NCI-H2196 (cell line): ENCODE measurements around the gene MTHFD1L.
A peak's percentile ranks its signal among the peaks of the same experiment; 100 is the strongest.

Experiments used
- DNase-seq: peaks from one replicate; lab custom pipeline; 2025; ENCODE audit not compliant: unreplicated experiment; lab: John Stamatoyannopoulos, UW

MTHFD1L gene

DNA sequence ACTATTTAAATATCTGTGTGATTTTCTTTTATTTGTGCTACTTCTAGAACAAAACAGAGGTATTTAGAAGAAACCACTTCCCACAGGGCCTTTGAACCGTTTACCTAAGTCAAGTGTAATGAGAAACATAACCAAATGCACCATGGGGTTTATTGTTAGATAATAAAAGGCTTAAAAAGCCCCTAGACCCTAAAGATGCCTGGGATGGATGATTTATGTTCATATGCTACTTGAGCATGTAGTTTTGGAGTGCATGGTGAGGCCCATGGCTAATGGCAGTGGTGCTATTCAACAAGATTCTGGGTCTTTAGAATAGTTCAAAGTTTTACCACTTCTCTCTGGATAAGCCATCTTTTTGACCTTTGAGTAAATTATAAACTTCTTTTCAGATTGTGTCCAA lies 65.9 kb downstream of the MTHFD1L start:
- DNase-seq: no peak

DNA sequence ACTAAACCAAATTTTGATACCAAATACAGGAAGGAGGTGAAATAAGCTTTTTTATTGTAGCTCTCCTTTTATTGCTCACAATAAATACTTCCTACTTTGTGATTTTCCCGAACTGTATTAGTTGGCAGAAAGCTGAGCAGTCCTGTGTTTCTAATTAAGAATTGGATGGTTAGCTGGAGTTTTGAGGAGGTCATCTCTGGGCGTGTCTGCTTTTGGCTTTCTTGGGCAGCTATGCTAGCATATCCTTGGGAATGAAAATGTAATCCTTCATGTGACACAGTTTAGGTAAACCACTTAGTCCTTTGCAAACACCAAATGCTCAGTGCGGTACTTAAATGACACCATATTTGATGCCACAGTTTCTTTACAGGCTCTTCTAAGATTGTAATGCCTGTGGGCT lies 67.5 kb downstream of the MTHFD1L start:
- DNase-seq: no peak

- no peak for DNase-seq
Observed at GRCh38 chr6:150934380-150934779, 68.9 kb downstream of the MTHFD1L start.

GRCh38 chr6:150936021-150936555 lies 70.6 kb downstream of the MTHFD1L start:
- no peak for DNase-seq

GRCh38 chr6:150937132-150937906 lies 71.8 kb downstream of the MTHFD1L start:
- no peak for DNase-seq

DNA sequence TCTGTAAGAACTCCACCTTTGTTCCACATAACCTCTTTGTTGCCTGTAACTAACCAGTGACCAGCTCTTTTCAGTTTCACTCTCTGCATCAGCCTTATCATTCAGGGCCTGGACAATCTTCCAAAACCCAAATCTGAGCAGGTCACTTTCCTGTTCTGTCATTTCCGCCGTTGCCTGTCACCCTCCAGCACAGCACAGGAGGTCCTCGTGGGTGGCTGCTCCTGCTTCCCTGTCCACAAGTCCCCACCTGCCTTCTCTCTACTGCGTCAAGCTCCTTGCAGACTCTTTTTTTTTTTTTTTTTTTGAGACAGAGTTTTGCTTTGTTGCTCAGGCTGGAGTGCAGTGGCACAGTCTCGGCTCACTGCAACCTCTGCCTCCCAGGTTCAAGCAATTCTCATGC lies 73.9 kb downstream of the MTHFD1L start:
- no peak for DNase-seq

- DNase-seq: no peak
Observed at GRCh38 chr6:150940941-150941340, 75.4 kb downstream of the MTHFD1L start.

GRCh38 chr6:150949526-150949925 lies 84.0 kb downstream of the MTHFD1L start:
- DNase-seq: no peak

DNA sequence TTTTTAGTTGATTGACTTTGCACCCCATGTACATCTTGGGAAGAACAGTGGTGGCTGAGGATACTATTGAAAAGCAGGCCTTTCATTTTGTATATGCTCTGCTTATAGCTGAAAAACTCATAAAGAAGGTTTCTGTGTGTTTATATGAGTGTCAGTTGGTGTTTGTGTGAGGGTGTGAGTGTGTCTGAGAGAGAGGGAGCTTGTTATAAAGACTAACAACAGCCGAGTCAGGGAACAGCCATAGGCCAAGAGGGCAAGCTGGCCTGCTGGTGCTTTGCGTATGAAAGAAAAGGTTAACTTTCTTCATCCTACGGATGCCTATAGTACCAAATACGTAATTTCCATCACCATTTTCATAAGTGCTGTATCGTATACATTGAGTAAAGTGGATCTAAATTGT lies 88.3 kb downstream of the MTHFD1L start:
- DNase-seq: no peak

- no peak for DNase-seq
Observed at GRCh38 chr6:150959166-150959565, 93.7 kb downstream of the MTHFD1L start.

- no peak for DNase-seq
Observed at GRCh38 chr6:150962436-150962835, 96.9 kb downstream of the MTHFD1L start.

- DNase-seq: no peak
Observed at GRCh38 chr6:150964765-150965164, 99.3 kb downstream of the MTHFD1L start.

- peak; percentile 17 for DNase-seq
Observed at GRCh38 chr6:150966786-150967185, 101.3 kb downstream of the MTHFD1L start.

- no peak for DNase-seq
Observed at GRCh38 chr6:150967381-150967780, 101.9 kb downstream of the MTHFD1L start.

- DNase-seq: no peak
Observed at GRCh38 chr6:150967910-150968309, 102.4 kb downstream of the MTHFD1L start.

- no peak for DNase-seq
Observed at GRCh38 chr6:150969901-150970300, 104.4 kb downstream of the MTHFD1L start.

- DNase-seq: no peak
Observed at GRCh38 chr6:150971219-150971618, 105.7 kb downstream of the MTHFD1L start.

DNA sequence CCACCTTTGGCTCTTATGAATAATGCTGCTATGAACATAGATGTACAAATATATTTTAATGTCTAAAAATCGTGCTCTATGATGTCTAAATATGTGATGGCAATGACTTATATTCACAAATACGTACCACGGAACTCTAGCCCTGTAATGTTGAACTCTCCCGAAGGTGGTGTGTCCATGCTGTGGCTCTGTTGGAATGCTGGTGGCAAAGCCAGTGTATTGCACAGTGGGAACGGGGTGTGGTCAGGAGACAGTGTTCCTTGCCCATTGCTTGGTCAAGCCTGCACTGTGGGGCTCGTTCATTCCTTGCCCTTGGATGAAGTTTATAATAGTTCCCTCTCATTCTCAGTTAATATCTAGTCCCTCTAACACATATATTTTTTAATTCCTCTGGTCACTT lies 109.6 kb downstream of the MTHFD1L start:
- DNase-seq: no peak

DNA sequence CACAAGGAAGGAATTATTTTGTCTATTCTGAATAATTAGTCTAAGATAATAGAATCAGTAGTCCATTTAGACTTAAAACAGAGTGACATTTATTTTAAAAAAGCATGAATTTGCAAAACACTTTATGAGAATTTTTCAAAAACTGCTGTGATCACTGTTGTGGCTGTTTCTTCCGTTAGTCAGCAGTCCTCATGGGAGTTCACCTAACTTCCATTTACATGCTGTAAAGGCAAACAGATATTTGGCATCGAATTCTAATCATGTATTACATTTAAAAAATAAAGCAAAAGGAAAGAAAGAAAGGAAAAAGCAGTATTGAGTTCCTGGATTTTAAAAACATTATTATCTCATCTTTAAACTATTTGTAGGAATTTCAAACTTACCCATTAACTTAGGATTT lies 111.8 kb downstream of the MTHFD1L start:
- no peak for DNase-seq

DNA sequence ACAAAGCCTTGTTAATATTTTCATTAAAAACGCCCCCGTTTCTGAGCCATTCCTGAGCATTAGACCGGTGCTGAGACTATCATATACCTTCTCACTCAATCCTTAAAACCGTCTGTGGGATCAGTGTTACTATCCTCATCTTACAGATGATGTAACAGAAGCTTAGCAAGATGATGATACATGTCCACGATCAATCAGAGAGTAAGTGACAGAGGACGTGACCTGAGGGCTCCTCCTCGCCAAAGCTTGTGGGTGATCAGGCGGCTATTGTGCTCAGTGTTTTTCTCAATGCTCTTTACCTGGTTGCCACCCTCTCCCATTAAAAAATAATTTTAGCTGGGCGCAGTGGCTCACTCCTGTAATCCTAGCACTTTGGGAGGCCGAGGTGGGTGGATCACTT lies 113.1 kb downstream of the MTHFD1L start:
- DNase-seq: no peak

GRCh38 chr6:150979826-150980350 lies 114.4 kb downstream of the MTHFD1L start:
- no peak for DNase-seq

GRCh38 chr6:150981095-150981494 lies 115.6 kb downstream of the MTHFD1L start:
- no peak for DNase-seq

DNA sequence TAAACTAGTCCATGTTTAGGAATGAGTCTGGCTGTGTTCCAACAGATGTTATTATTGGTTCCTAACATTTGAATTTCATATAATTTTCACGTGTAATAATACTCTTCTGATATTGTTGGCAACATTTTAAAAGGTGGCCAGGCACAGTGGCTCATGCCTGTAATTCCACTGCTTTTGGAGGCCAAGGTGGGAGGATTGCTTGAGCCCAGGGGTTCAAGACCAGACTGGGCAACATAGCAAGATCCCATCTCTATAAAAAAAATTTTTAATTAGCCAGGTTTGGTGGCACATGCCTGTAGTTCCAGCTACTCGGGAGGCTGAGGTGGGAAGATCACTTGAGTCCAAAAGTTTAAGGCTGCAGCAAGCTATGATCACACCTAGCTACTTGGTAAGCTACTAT lies 116.2 kb downstream of the MTHFD1L start:
- DNase-seq: no peak
